NCI-H1092 treated with DMSO at 0.1 percent for 48 hours (cell line): ENCODE measurements around the gene BRI3.

ENCODE experiments used
- DNase-seq: peaks from one replicate; lab custom pipeline; 2025; lab: John Stamatoyannopoulos, UW

The BRI3 gene

GRCh38 chr7:98287486-98287959 lies 6.0 kb downstream of the BRI3 start:
- no peak for DNase-seq

- no peak for DNase-seq
Measured at GRCh38 chr7:98288064-98288823, 6.8 kb downstream of the BRI3 start.

- no peak for DNase-seq
Measured at GRCh38 chr7:98289333-98289875, 7.9 kb downstream of the BRI3 start.

GRCh38 chr7:98291717-98292116 lies 10.2 kb downstream of the BRI3 start:
- no peak for DNase-seq

GRCh38 chr7:98293265-98293664 lies 11.8 kb downstream of the BRI3 start:
- no peak for DNase-seq

- no peak for DNase-seq
Measured at GRCh38 chr7:98293746-98294145, 12.3 kb downstream of the BRI3 start.

GRCh38 chr7:98294326-98294725 lies 12.8 kb downstream of the BRI3 start:
- DNase-seq: no peak

- peak; percentile 45 for DNase-seq
Measured at GRCh38 chr7:98294798-98295382, 13.4 kb downstream of the BRI3 start.

GRCh38 chr7:98295467-98296192 lies 14.1 kb downstream of the BRI3 start:
- no peak for DNase-seq

GRCh38 chr7:98296833-98297232 lies 15.3 kb downstream of the BRI3 start:
- DNase-seq: no peak

GRCh38 chr7:98297626-98298286 lies 16.3 kb downstream of the BRI3 start:
- no peak for DNase-seq

- no peak for DNase-seq
Measured at GRCh38 chr7:98300595-98301372, 19.3 kb downstream of the BRI3 start.

- DNase-seq: no peak
Measured at GRCh38 chr7:98301693-98302470, 20.4 kb downstream of the BRI3 start.

GRCh38 chr7:98303176-98303865 lies 21.8 kb downstream of the BRI3 start:
- no peak for DNase-seq

- no peak for DNase-seq
Measured at GRCh38 chr7:98303906-98304305, 22.4 kb downstream of the BRI3 start.

GRCh38 chr7:98305951-98306535 lies 24.6 kb downstream of the BRI3 start:
- DNase-seq: no peak

- no peak for DNase-seq
Measured at GRCh38 chr7:98307971-98308466, 26.5 kb downstream of the BRI3 start.

- DNase-seq: no peak
Measured at GRCh38 chr7:98309566-98309965, 28.1 kb downstream of the BRI3 start.

GRCh38 chr7:98312201-98312600 lies 30.7 kb downstream of the BRI3 start:
- no peak for DNase-seq
